Measurements from ENCODE around the gene HAUS7.

- no peak for TF ChIP-seq EZH2 (IDR thresholded peaks at IDR 0.05; ENCODE audit: low read depth, low read length, severe bottlenecking)
- no peak for TF ChIP-seq BACH1 (IDR thresholded peaks at IDR 0.05; ENCODE audit: low read length)
- no peak for TF ChIP-seq EP300 (IDR thresholded peaks at IDR 0.05; ENCODE audit: borderline replicate concordance in 1 of 2, low read depth in 2 of 2, low read length in 2 of 2)
- no peak for TF ChIP-seq CHD7 (IDR thresholded peaks at IDR 0.05; ENCODE audit: insufficient replicate concordance, low read length)
Observed at GRCh38 chrX:153475271-153475670, 4.9 kb upstream of the HAUS7 start.
